SK-N-SH treated with all-trans-retinoic acid at 6 μM for 48 hours (cell line): ENCODE measurements around the gene GPR132.
A peak's percentile ranks its signal among the peaks of the same experiment; 100 is the strongest.

ENCODE experiments used
- ATAC-seq: fragments of 200-7000 bp; cut with Tn5 transposase; 3 replicates; pipeline ENCODE4 v1.9.1; 2020; ENCODE audit warnings: mild to moderate bottlenecking, moderate library complexity
- ARNTL ChIP-seq: fragments of 450-650 bp; formaldehyde crosslinking; IDR thresholded peaks from 2 replicates; pipeline ENCODE4 v1.5.0; 2020; ENCODE audit warnings: low read depth, mild to moderate bottlenecking, moderate library complexity, borderline replicate concordance
- BACH2 ChIP-seq: fragments of 250-450 bp; sonication (Bioruptor Pico); IDR thresholded peaks from 2 replicates; pipeline ENCODE4 v1.9.0; 2021; ENCODE audit warnings: mild to moderate bottlenecking, borderline replicate concordance
- CREB5 ChIP-seq: fragments of 250-450 bp; sonication (Bioruptor Pico); IDR thresholded peaks from 2 replicates; pipeline ENCODE4 v1.5.1; 2020; ENCODE audit warnings: low read depth, mild to moderate bottlenecking, moderate library complexity
- CSDC2 ChIP-seq: fragments of 250-450 bp; sonication (Bioruptor Pico); IDR thresholded peaks from 2 replicates; pipeline ENCODE4 v1.5.0; 2020; ENCODE audit warnings: mild to moderate bottlenecking, moderate library complexity
- CSRNP3 ChIP-seq: fragments of 250-450 bp; sonication (Bioruptor Pico); IDR thresholded peaks from 2 replicates; pipeline ENCODE4 v1.5.1; 2021; ENCODE audit warnings: mild to moderate bottlenecking, moderate library complexity
- ESRRG ChIP-seq: fragments of 250-450 bp; sonication (Bioruptor Pico); IDR thresholded peaks from 2 replicates; pipeline ENCODE4 v1.6.1; 2021; ENCODE audit warnings: mild to moderate bottlenecking
- GLIS3 ChIP-seq: fragments of 250-450 bp; sonication (Bioruptor Pico); IDR thresholded peaks from 2 replicates; pipeline ENCODE4 v1.5.0; 2020; ENCODE audit warnings: mild to moderate bottlenecking, moderate library complexity
- ISL1 ChIP-seq: fragments of 250-450 bp; sonication (Bioruptor Pico); IDR thresholded peaks from 2 replicates; pipeline ENCODE4 v2.1.2; 2022; ENCODE audit warnings: mild to moderate bottlenecking, moderate library complexity
- OSR1 ChIP-seq: fragments of 250-450 bp; sonication (Bioruptor Pico); IDR thresholded peaks from 2 replicates; pipeline ENCODE4 v1.8.0; 2022; ENCODE audit warnings: moderate library complexity, mild to moderate bottlenecking, inconsistent platforms
- PATZ1 ChIP-seq: fragments of 250-450 bp; sonication (Bioruptor Pico); IDR thresholded peaks from 2 replicates; pipeline ENCODE4 v1.8.0; 2020; ENCODE audit warnings: mild to moderate bottlenecking, moderate library complexity, borderline replicate concordance
- PPARA ChIP-seq: fragments of 250-450 bp; sonication (Bioruptor Pico); IDR thresholded peaks from 2 replicates; pipeline ENCODE4 v1.5.0; 2020; ENCODE audit warnings: mild to moderate bottlenecking, borderline replicate concordance
- RARB ChIP-seq: fragments of 250-450 bp; sonication (Bioruptor Pico); IDR thresholded peaks from 2 replicates; pipeline ENCODE4 v1.8.0; 2021; ENCODE audit warnings: mild to moderate bottlenecking, moderate library complexity
- SNAI2 ChIP-seq: fragments of 250-450 bp; sonication (Bioruptor Pico); IDR thresholded peaks from 2 replicates; pipeline ENCODE4 v1.5.0; 2020; ENCODE audit warnings: mild to moderate bottlenecking, moderate library complexity
- TCF4 ChIP-seq: fragments of 250-450 bp; sonication (Bioruptor Pico); IDR thresholded peaks from 2 replicates; pipeline ENCODE4 v1.8.0; 2021; ENCODE audit warnings: mild to moderate bottlenecking, moderate library complexity, borderline replicate concordance
- TOX ChIP-seq: fragments of 250-450 bp; sonication (Bioruptor Pico); IDR thresholded peaks from 2 replicates; pipeline ENCODE4 v1.8.0; 2021; ENCODE audit warnings: mild to moderate bottlenecking, moderate library complexity, borderline replicate concordance
- TSHZ2 ChIP-seq: fragments of 250-450 bp; sonication (Bioruptor Pico); IDR thresholded peaks from 2 replicates; pipeline ENCODE4 v1.5.0; 2020; ENCODE audit warnings: mild to moderate bottlenecking, moderate library complexity
- ZFP30 ChIP-seq: fragments of 450-650 bp; formaldehyde crosslinking; IDR thresholded peaks from 2 replicates; pipeline ENCODE4 v1.5.0; 2022; ENCODE audit warnings: mild to moderate bottlenecking, moderate library complexity
- ZNF565 ChIP-seq: fragments of 450-650 bp; formaldehyde crosslinking; conservative IDR thresholded peaks from 2 replicates; pipeline ENCODE4 v1.5.0; 2020; ENCODE audit warnings: low read depth, mild to moderate bottlenecking, moderate library complexity
- ZNF8 ChIP-seq: fragments of 450-650 bp; formaldehyde crosslinking; IDR thresholded peaks from 2 replicates; pipeline ENCODE4 v1.5.0; 2020; ENCODE audit warnings: mild to moderate bottlenecking, moderate library complexity

GPR132 gene

GRCh38 chr14:105076296-105076804 lies 11.1 kb upstream of the GPR132 start:
- peak; percentile 26 for ATAC-seq
- TF ChIP-seq CSRNP3 (CRISPR knock-in tag) (no peak), ZFP30 (CRISPR knock-in tag) (no peak), RARB (CRISPR knock-in tag) (no peak)

- TF ChIP-seq TCF4 (CRISPR knock-in tag) (no peak), ZFP30 (CRISPR knock-in tag) (no peak), CSRNP3 (CRISPR knock-in tag) (no peak), PPARA (CRISPR knock-in tag) (no peak), CSDC2 (no peak), ESRRG (no peak), ZNF565 (CRISPR knock-in tag) (no peak), GLIS3 (CRISPR knock-in tag) (no peak)
- TF ChIP-seq, all 23 proteins: peak for 0
- ATAC-seq = no peak; the same call in 1 of the 3 replicates
Measured at GRCh38 chr14:105075379-105076295, 10.4 kb upstream of the GPR132 start.

- no peak for TF ChIP-seq GLIS3 (CRISPR knock-in tag)
- no peak for TF ChIP-seq ZFP30 (CRISPR knock-in tag)
- no peak for TF ChIP-seq BACH2 (CRISPR knock-in tag)
- no peak for TF ChIP-seq CSRNP3 (CRISPR knock-in tag)
- TF ChIP-seq TCF4 (CRISPR knock-in tag) = no peak
- no peak for TF ChIP-seq TOX (CRISPR knock-in tag)
- no peak for TF ChIP-seq ZNF8 (CRISPR knock-in tag)
- no peak for TF ChIP-seq OSR1 (CRISPR knock-in tag)
- no peak for TF ChIP-seq PPARA (CRISPR knock-in tag)
- TF ChIP-seq, all 23 proteins: peak for 0
- ATAC-seq = no peak
Measured at GRCh38 chr14:105074601-105075053, 9.4 kb upstream of the GPR132 start.

GRCh38 chr14:105073720-105074600 lies 8.7 kb upstream of the GPR132 start:
- TF ChIP-seq BACH2 (CRISPR knock-in tag) = no peak
- no peak for TF ChIP-seq SNAI2 (CRISPR knock-in tag)
- no peak for TF ChIP-seq OSR1 (CRISPR knock-in tag)
- no peak for TF ChIP-seq PPARA (CRISPR knock-in tag)
- no peak for TF ChIP-seq CSDC2
- no peak for TF ChIP-seq RARB (CRISPR knock-in tag)
- no peak for TF ChIP-seq CREB5 (CRISPR knock-in tag)
- no peak for TF ChIP-seq ISL1
- no peak for TF ChIP-seq ZNF565 (CRISPR knock-in tag)
- TF ChIP-seq TSHZ2 (CRISPR knock-in tag) = no peak
- no peak for TF ChIP-seq PATZ1 (CRISPR knock-in tag)
- no peak for TF ChIP-seq ARNTL (CRISPR knock-in tag)
- no peak for ATAC-seq
